ENCODE measurements around the gene ZNF605. TPM values are rescaled to one million over a fixed set of nuclear protein-coding genes. Genes with fewer than 3 reads are reported as not detected.

Gene ZNF605
- total and polyA plus RNA-seq, 2 of the 4 experiments (the other 2 are of a cell fraction): 3.6 to 9.9 TPM

DNA sequence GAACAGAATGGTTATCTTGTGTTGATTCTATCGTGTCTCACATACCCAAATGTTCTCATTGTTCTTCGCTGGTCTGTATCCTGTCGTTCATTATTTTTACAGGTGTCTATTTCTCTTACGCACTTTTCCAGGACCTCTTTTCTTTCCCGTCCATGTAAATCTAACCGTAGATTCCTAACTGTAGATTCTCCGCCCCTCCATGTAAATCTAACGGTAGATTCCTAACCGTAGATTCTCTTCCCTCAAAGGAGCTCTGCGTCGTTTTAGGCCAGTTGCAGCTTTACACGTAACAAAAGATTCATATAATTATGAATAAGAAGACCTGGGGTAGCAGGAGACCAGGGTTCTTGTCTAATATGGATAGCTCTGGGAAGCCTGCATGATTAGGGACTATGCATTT is 9.7 kb upstream of the ZNF605 start:
- DNase-seq (no peak), ATAC-seq (ENCODE audit: low read depth) (no peak)
- 100% methylated on average over 1 of the region's 12 CpGs; no CpG with 5 or more reads in 1 of the 2 experiments for WGBS, 2 experiments (ENCODE audit: extremely low coverage in 2 of 2, insufficient read length in 1 of 2)
- Histone ChIP-seq H3K4me2 (ENCODE audit: low read depth, low read length) (no peak overlapping the region), H2BK15ac (ENCODE audit: low read depth, low read length) (no peak overlapping the region), H2BK20ac (ENCODE audit: low read depth, low read length) (no peak overlapping the region), H3K4me3 (ENCODE audit: insufficient read depth, low read depth, low read length) (no peak overlapping the region), H3K9me1 (ENCODE audit: insufficient read depth, low read length) (no peaks in the 10 kb centered on the region), H3K18ac (ENCODE audit: low read depth, low read length) (no peak overlapping the region), H3K9me3 (ENCODE audit: control insufficient read depth, insufficient read depth, low read length) (peaks cover 29% of the 10 kb centered on the region), H3K4me1 (ENCODE audit: control insufficient read depth, insufficient read depth, low read length) (no peaks in the 10 kb centered on the region), H3K27ac (ENCODE audit: insufficient read depth, low read length) (no peak overlapping the region), H3K9ac (ENCODE audit: low read depth, low read length) (no peak overlapping the region), H3K79me1 (ENCODE audit: low read depth in 1 of 2, low read length in 2 of 2) (no peaks in the 10 kb centered on the region), H4K8ac (ENCODE audit: low read depth in 2 of 2, low read length in 2 of 2) (no peak overlapping the region), H3K23ac (ENCODE audit: low read depth, low read length) (no peak overlapping the region), H3K27me3 (ENCODE audit: control insufficient read depth, insufficient read depth, low read length) (no peaks in the 10 kb centered on the region), H3K4ac (ENCODE audit: low read depth, low read length) (no peak overlapping the region), H3K56ac (ENCODE audit: extremely low read depth, insufficient read depth, low read length) (no peak overlapping the region), H4K20me1 (ENCODE audit: insufficient read depth, low read length) (no peaks in the 10 kb centered on the region), H3K36me3 (ENCODE audit: control insufficient read depth, insufficient read depth, low read length) (peaks cover 4% of the 10 kb centered on the region; the same call in 1 of the 2 replicates), H2AFZ (replicated peaks; ENCODE audit: low read length, poor library complexity) (no peak overlapping the region), H2BK120ac (ENCODE audit: low read depth, low read length) (no peak overlapping the region), H3K14ac (replicated peaks; ENCODE audit: low read depth, low read length) (no peak overlapping the region), H4K5ac (ENCODE audit: low read depth, low read length) (no peak overlapping the region), H2AK5ac (ENCODE audit: low read depth, low read length) (no peak overlapping the region), H2BK5ac (ENCODE audit: low read depth, low read length, poor library complexity, severe bottlenecking) (no peak overlapping the region), H4K91ac (ENCODE audit: insufficient read depth, low read depth, low read length) (no peak overlapping the region), H2AK9ac (replicated peaks; ENCODE audit: low read depth, low read length, poor library complexity) (no peak overlapping the region)
- BruUV-seq (replicated peaks): no TSS peak
- TF ChIP-seq RFX5 (IDR thresholded peaks at IDR 0.05; ENCODE audit: low read depth, low read length) (no peak), MXI1 (IDR thresholded peaks at IDR 0.05; ENCODE audit: borderline replicate concordance, low read depth, low read length) (no peak), RCOR1 (IDR thresholded peaks at IDR 0.05; ENCODE audit: insufficient replicate concordance, low read length) (no peak), RAD21 (IDR thresholded peaks at IDR 0.05; ENCODE audit: low read length) (no peak), POLR2A (IDR thresholded peaks at IDR 0.05; ENCODE audit: low read depth, low read length) (no peak), MAFK (IDR thresholded peaks at IDR 0.05; ENCODE audit: low read depth, low read length) (no peak), NFE2L2 (IDR thresholded peaks at IDR 0.05; ENCODE audit: low read depth, low read length) (no peak), SMC3 (IDR thresholded peaks at IDR 0.05; ENCODE audit: low read depth, low read length) (no peak)
- TF ChIP-seq, protein P1, sequence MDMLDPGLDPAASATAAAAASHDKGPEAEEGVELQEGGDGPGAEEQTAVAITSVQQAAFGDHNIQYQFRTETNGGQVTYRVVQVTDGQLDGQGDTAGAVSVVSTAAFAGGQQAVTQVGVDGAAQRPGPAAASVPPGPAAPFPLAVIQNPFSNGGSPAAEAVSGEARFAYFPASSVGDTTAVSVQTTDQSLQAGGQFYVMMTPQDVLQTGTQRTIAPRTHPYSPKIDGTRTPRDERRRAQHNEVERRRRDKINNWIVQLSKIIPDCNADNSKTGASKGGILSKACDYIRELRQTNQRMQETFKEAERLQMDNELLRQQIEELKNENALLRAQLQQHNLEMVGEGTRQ (IDR thresholded peaks at IDR 0.05; ENCODE audit: low read depth, low read length): no peak
- TF ChIP-seq, protein P2, sequence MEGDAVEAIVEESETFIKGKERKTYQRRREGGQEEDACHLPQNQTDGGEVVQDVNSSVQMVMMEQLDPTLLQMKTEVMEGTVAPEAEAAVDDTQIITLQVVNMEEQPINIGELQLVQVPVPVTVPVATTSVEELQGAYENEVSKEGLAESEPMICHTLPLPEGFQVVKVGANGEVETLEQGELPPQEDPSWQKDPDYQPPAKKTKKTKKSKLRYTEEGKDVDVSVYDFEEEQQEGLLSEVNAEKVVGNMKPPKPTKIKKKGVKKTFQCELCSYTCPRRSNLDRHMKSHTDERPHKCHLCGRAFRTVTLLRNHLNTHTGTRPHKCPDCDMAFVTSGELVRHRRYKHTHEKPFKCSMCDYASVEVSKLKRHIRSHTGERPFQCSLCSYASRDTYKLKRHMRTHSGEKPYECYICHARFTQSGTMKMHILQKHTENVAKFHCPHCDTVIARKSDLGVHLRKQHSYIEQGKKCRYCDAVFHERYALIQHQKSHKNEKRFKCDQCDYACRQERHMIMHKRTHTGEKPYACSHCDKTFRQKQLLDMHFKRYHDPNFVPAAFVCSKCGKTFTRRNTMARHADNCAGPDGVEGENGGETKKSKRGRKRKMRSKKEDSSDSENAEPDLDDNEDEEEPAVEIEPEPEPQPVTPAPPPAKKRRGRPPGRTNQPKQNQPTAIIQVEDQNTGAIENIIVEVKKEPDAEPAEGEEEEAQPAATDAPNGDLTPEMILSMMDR (conservative IDR thresholded peaks at IDR 0.05; ENCODE audit: low read depth, low read length): no peak
- intact Hi-C loops (cut with micrococcal nuclease): no loop called here
- ChIA-PET CTCF (no interaction called here), POLR2A (ENCODE audit: unreplicated experiment) (no interaction called here)
- in situ Hi-C loops (cut with MboI; ENCODE audit: low sequenced_read_pairs): no loop called here
- dilution Hi-C loops (cut with HindIII; ENCODE audit: low sequenced_read_pairs, unreplicated experiment): no loop called here

Measured in IMR-90 (cell line).